ENCODE results near the gene SELENOP.

DNA sequence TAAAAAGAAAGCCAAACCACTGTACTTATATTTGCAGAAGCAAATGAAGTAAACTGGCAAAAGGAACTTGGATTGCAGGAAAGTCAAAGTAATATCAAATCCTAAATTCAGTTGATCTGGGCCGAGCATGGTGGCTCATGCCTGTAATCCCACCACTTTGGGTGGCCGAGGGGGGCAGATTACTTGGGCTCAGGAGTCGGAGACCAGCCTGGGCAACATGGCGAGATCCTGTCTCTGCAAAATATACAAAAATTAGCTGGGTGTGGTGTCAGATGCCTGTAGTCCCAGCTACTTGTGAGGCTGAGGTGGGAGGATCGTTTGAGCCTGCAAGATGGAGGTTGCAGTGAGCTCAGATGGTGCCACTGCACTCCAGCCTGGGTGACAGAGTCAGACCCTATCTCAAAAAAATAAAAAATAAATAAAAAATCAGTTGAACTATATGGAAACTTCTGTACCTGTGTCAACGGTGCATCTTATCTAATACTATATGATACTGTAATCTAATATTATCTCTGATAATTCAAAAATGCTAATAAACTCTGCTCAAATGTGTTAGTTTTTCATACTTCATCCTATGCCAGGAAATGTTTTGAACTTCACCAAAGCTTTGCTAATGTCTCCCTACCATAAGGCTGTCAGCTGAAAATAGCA lies 10.1 kb downstream of the SELENOP start:
- TF ChIP-seq EZH2 (IDR thresholded peaks at IDR 0.05; ENCODE audit: insufficient read depth, poor library complexity, severe bottlenecking) (no peak), EZH2phosphoT487 (IDR thresholded peaks at IDR 0.05; ENCODE audit: insufficient read depth, low read depth) (no peak)

All from GM23248 (cell line).